ENCODE data around the gene IGF1R.

- no peak for TF ChIP-seq CTCF (IDR thresholded peaks at IDR 0.05)
- no peak for TF ChIP-seq POLR2A (IDR thresholded peaks at IDR 0.05)
Measured at GRCh38 chr15:98817745-98818144, 169.4 kb downstream of the IGF1R start.
